ENCODE data around the gene FGF14. TPM values are rescaled to one million over a fixed set of nuclear protein-coding genes. Genes with fewer than 3 reads are reported as not detected.

The FGF14 gene
- total and polyA plus RNA-seq, 2 donors (not counting 3 experiments of a cell fraction or from before 2014, with no cell fraction given): not detected

GRCh38 chr13:102346769-102347168 lies 55.1 kb downstream of the FGF14 start:
- Histone ChIP-seq H2AFZ (ENCODE audit: low read depth, low read length) (no peak overlapping the region), H3K9ac (replicated peaks; ENCODE audit: extremely low read depth, insufficient read depth, low read length) (no peak overlapping the region), H3K27ac (ENCODE audit: insufficient read depth, low read depth, low read length) (no peak overlapping the region), H3K4me2 (ENCODE audit: insufficient read depth, low read length) (no peak overlapping the region), H3K27me3 (ENCODE audit: control insufficient read depth in 2 of 2, insufficient read depth in 2 of 2, low read length in 2 of 2) (no peaks in the 10 kb centered on the region), H4K20me1 (replicated peaks; ENCODE audit: control insufficient read depth, extremely low read depth, insufficient read depth, low read length) (no peaks in the 10 kb centered on the region), H3K79me2 (ENCODE audit: control insufficient read depth, insufficient read depth, low read length) (no peaks in the 10 kb centered on the region), H3K4me1 (ENCODE audit: control insufficient read depth, extremely low read depth, insufficient read depth, low read length) (no peaks in the 10 kb centered on the region), H3K9me1 (replicated peaks; ENCODE audit: control insufficient read depth, extremely low read depth, insufficient read depth, low read length) (no peaks in the 10 kb centered on the region), H3K9me3 (replicated peaks; ENCODE audit: control insufficient read depth, insufficient read depth, low read length) (no peaks in the 10 kb centered on the region), H3K4me3 (replicated peaks in 1 of 3; ENCODE audit: insufficient read depth in 1 of 3, low read depth in 1 of 3, low read length in 3 of 3) (no peak overlapping the region), H3K36me3 (ENCODE audit: control insufficient read depth in 2 of 2, extremely low read depth in 1 of 2, insufficient read depth in 2 of 2, low read length in 2 of 2) (no peaks in the 10 kb centered on the region)
- no peak for FAIRE-seq
- DNase-seq (ENCODE audit: low read depth, low spot score): no peak
- ChIA-PET POLR2A (no interaction called here), CTCF (no interaction called here)
- no TSS peak for BruUV-seq (replicated peaks)
- dilution Hi-C loops (cut with MboI; ENCODE audit: extremely low pct_ligation_motif_present, low sequenced_read_pairs): no loop called here
- intact Hi-C loops (cut with micrococcal nuclease): no loop called here
- no peak for TF ChIP-seq CTCF (IDR thresholded peaks at IDR 0.05; ENCODE audit: extremely low read depth in 1 of 2, insufficient read depth in 1 of 2, low read depth in 1 of 2, low read length in 2 of 2)
- no peak for TF ChIP-seq POLR2AphosphoS5 (IDR thresholded peaks at IDR 0.05; ENCODE audit: insufficient read depth, low read depth, low read length)
- no peak for TF ChIP-seq GATA2 (IDR thresholded peaks at IDR 0.05; ENCODE audit: insufficient read depth, insufficient read length, low read depth, low read length)
- no peak for TF ChIP-seq JUN (IDR thresholded peaks at IDR 0.05; ENCODE audit: borderline replicate concordance, insufficient read depth, insufficient read length, low read depth)
- no peak for TF ChIP-seq EZH2 (IDR thresholded peaks at IDR 0.05; ENCODE audit: borderline replicate concordance, low read depth, low read length, severe bottlenecking)
- TF ChIP-seq FOS (IDR thresholded peaks at IDR 0.05; ENCODE audit: borderline replicate concordance, insufficient read depth, low read length): no peak
- TF ChIP-seq MYC (IDR thresholded peaks at IDR 0.05; ENCODE audit: low read depth, low read length): no peak
- no peak for TF ChIP-seq MAX (IDR thresholded peaks at IDR 0.05; ENCODE audit: insufficient read depth, insufficient read length)
- TF ChIP-seq POLR2A (IDR thresholded peaks at IDR 0.05; ENCODE audit: low read depth, low read length): no peak
